RWPE1 (cell line): ENCODE measurements around the gene MAP2K4.

Experiments used
- CTCF ChIA-PET: fragments of 350-600 bp; sonication (Branson Sonifier 250); formaldehyde crosslinking; extraction: SDS; loops from one replicate; lab custom pipeline; 2021; lab: Yijun Ruan, JAX
- POLR2A ChIA-PET: fragments of 400-600 bp; formaldehyde crosslinking; extraction: SDS; loops from one replicate; lab custom pipeline; 2020; ENCODE audit warnings: antibody characterized with exemption; ENCODE audit not compliant: low non-redundant PET; lab: Yijun Ruan, JAX
- DNase-seq: peaks from one replicate; pipeline ENCODE4 v3.0.0; 2012; ENCODE audit warnings: low spot score
- H3K27ac ChIP-seq: fragments of 450-650 bp; 2 replicates; pipeline ENCODE4 v1.5.1; 2017
- TF ChIP-seq, protein P1 (sequence below): fragments of 450-650 bp; conservative IDR thresholded peaks from 2 replicates; pipeline ENCODE4 v1.5.1; 2017; ENCODE audit warnings: low read depth, mild to moderate bottlenecking

Gene MAP2K4

GRCh38 chr17:11986942-11987329, 33.7 kb upstream of the MAP2K4 start:
- POLR2A ChIA-PET: no interaction called here
- TF ChIP-seq, protein P1, sequence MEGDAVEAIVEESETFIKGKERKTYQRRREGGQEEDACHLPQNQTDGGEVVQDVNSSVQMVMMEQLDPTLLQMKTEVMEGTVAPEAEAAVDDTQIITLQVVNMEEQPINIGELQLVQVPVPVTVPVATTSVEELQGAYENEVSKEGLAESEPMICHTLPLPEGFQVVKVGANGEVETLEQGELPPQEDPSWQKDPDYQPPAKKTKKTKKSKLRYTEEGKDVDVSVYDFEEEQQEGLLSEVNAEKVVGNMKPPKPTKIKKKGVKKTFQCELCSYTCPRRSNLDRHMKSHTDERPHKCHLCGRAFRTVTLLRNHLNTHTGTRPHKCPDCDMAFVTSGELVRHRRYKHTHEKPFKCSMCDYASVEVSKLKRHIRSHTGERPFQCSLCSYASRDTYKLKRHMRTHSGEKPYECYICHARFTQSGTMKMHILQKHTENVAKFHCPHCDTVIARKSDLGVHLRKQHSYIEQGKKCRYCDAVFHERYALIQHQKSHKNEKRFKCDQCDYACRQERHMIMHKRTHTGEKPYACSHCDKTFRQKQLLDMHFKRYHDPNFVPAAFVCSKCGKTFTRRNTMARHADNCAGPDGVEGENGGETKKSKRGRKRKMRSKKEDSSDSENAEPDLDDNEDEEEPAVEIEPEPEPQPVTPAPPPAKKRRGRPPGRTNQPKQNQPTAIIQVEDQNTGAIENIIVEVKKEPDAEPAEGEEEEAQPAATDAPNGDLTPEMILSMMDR: peak; percentile 58
- H3K27ac ChIP-seq: no peak overlapping the region
- CTCF ChIA-PET: interaction anchor here (0.8 to 1.0 kb wide), 2 partner anchors 51 to 84 kb away, joined by 3 read pairs; no protein-coding TSS in a partner anchor
- DNase-seq: peak; percentile 41

DNA sequence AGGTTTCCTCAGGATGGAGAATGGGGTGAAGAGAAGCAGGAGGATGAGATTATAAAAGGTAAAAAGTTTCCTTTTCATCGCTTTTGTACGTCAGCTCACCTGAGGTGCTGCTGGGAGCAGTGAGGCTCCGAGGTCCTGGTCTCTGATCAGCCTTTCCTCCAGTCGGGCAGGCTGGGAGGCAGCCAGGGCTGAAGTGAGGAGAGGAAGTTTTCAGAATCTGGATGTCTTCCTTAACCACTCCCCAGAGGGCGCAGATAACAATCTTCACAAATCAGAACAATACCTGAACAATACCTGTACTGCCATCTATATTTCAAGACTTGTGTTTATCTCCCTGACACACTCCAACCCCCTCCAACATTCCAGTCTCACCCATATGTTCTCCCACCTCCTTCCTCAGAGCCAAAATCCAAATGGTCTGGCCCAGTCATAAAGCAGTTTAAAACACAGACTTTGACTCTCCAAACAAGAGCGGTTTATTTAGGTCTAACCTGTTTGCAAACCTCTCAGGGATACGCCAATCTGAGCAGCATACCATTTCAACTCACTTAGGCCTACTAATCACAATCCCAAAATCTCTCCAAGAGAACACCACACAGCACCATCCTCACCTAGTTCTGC, 30.2 kb upstream of the MAP2K4 start:
- POLR2A ChIA-PET: no interaction called here
- CTCF ChIA-PET: no interaction called here
- H3K27ac ChIP-seq: no peak overlapping the region
- TF ChIP-seq, protein P1: no peak
- no peak for DNase-seq

GRCh38 chr17:11991461-11991860, 29.2 kb upstream of the MAP2K4 start:
- TF ChIP-seq, protein P1: no peak
- ChIA-PET POLR2A (no interaction called here), CTCF (interaction anchor here (1.0 kb wide), 1 partner anchor 11 kb away, joined by 4 read pairs; no protein-coding TSS in a partner anchor)
- no peak for DNase-seq
- no peak overlapping the region for H3K27ac ChIP-seq

DNA sequence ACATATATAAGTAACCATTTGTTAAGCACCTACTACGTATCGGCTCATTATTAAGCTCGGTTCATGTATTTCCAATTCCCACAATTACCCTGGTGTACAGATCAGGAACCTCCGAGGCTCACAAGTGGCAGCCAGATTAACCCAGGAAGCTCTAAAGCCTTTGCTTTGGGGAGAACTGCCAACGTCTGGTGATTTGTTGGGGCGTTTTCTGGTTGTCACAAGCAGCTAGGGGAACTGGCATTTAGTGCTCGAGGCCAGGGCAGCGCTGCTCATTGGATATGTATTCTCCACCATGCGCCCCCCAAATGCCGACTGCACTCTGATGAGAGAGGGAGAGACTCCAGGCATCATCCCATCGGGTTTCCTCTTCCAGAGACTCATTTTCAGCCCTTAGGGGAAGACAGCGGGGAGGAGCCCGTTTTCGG, 23.9 kb upstream of the MAP2K4 start:
- TF ChIP-seq, protein P1: no peak
- DNase-seq: peak; percentile 31
- POLR2A ChIA-PET: interaction anchor here (0.7 to 2.1 kb wide), 6 partner anchors 12 to 187 kb away, joined by 3 to 15 read pairs (median 4); partner anchors contain the start of gene MAP2K4
- peak overlapping the region; percentile 94 for H3K27ac ChIP-seq
- CTCF ChIA-PET: no interaction called here

DNA sequence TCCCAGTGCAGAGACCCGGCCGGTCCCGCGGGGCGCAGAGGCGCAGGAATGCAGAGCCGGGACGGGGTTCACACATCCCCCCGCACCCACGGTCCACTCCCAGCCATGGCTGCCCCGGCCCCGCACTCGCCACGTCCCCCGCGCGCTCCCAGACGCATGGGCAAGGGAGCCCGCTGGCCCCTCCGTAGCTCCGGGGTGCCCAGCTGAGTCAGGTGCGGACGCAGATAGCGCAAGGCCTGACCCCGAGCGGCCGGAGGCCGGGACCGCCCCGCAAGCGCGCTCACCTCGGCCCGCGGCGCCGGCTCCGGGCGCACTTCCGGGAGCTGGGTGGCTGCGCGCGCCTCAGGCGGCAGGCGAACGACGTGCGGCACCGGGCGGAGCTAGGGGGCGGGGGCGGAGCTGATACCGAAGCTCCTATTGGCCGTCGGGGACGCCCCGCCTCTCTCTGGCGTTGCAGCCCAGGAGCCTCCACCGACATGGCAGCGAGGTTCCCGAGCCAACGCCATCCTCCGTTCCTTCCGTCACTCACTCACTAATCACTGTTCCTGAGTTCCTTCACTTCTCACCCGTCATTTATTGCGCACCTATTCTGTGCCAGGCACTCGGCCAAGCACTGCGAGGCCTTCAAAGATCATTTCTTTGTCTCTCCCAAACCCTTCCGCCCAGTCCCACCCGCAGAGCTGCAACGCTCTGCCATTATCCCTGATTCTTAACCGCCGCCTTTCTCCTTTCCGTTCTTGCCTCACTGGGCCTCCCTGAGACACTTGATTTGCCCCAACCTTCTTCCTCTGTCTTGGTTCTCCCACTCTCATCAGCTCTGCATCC, 23.3 kb upstream of the MAP2K4 start, which contains the start of gene ZNF18:
TSS of gene ZNF18 (minus strand) at position 329 of the 825 bp plus-strand sequence. CDS start 4,646 bp downstream, outside the sequence.
- peak; percentile 93 for DNase-seq
- ChIA-PET POLR2A (interaction anchor here (0.7 to 2.1 kb wide), 6 partner anchors 11 to 186 kb away, joined by 3 to 15 read pairs (median 4); partner anchors contain the start of gene MAP2K4), CTCF (no interaction called here)
- peak within 1 kb of the TSS; percentile 94 for H3K27ac ChIP-seq
- TF ChIP-seq, protein P1: no peak

- POLR2A ChIA-PET: interaction anchor here (1.0 to 2.1 kb wide), 4 partner anchors 10 to 27 kb away, joined by 3 to 15 read pairs (median 10); partner anchors contain the start of gene MAP2K4
- H3K27ac ChIP-seq: peak overlapping the region; percentile 94
- TF ChIP-seq, protein P1: no peak
- DNase-seq: no peak
- CTCF ChIA-PET: no interaction called here
Observed at GRCh38 chr17:11997972-11998233, 22.8 kb upstream of the MAP2K4 start.
